HCT116 (cell line): ENCODE results near the gene MUC13. TPM values are rescaled to one million over a fixed set of nuclear protein-coding genes. Genes with fewer than 3 reads are reported as not detected.
A peak's percentile ranks its signal among the peaks of the same experiment; 100 is the strongest.

Source experiments
- ATAC-seq: fragments of 200-7000 bp; cut with Tn5 transposase; 2 replicates; pipeline ENCODE4 v1.9.1; 2020; ENCODE audit warnings: mild to moderate bottlenecking, moderate library complexity
- BruUV-seq: library from RNA; stranded (reverse); fragments of 400-500 nt; replicated peaks from 2 replicates; lab custom pipeline; 2021; lab: Mats Ljungman, UMichigan
- CTCF ChIA-PET: fragments of 300-600 bp; sonication (Branson Sonifier 250); formaldehyde crosslinking; loops from one replicate; lab custom pipeline; 2021; ENCODE audit warnings: antibody characterized with exemption; lab: Charles Lee
- POLR2A ChIA-PET: fragments of 300-600, 350-600 bp; sonication (Branson Sonifier 250); formaldehyde crosslinking; loops from one replicate; lab custom pipeline; 2021; ENCODE audit warnings: antibody characterized with exemption; lab: Charles Lee
- RAD21 ChIA-PET, 2 experiments: fragments of 300-600 bp; sonication (Branson Sonifier 250); formaldehyde crosslinking; loops; one replicate each; lab custom pipeline; 2023; ENCODE audit warnings: low total read pairs in 2 of 2; ENCODE audit not compliant: uncharacterized antibody in 2 of 2, unreplicated experiment in 2 of 2, low non-redundant PET in 1 of 2; lab: Charles Lee
- DNase-seq: peaks from one replicate; pipeline ENCODE4 v3.0.0-alpha.2; 2010; ENCODE audit warnings: low read depth, low spot score
- H2AFZ ChIP-seq: fragments of 200-600 bp; shearing (Covaris generic), sonication (generic); 2 replicates; pipeline ENCODE4 v1.6.1; 2017; ENCODE audit warnings: low read depth, mixed run types, mixed read lengths, antibody characterized with exemption, low read length; ENCODE audit not compliant: poor library complexity, severe bottlenecking
- H3K27ac ChIP-seq: 2 replicates; pipeline ENCODE4 v1.5.1; 2012; ENCODE audit warnings: low read depth, low read length
- H3K27me3 ChIP-seq: fragments of 200-600 bp; sonication (generic); 2 replicates; pipeline ENCODE4 v1.6.1; 2016; ENCODE audit warnings: mixed run types, low read length, mixed read lengths; ENCODE audit not compliant: insufficient read depth
- H3K36me3 ChIP-seq, 2 experiments: fragments of 200-500 bp in 1 of 2; fragments of 200-600 bp in 1 of 2; sonication (Bioruptor generic) in 1 of 2; sonication (generic) in 1 of 2; 2 replicates each; pipeline versions ENCODE4 v1.5.1 to v1.6.1; 2014 to 2016; ENCODE audit warnings: low read length in 2 of 2, inconsistent platforms in 1 of 2, mixed read lengths in 1 of 2, mixed run types in 1 of 2; ENCODE audit not compliant: insufficient read depth in 2 of 2, control insufficient read depth in 1 of 2
- H3K4me1 ChIP-seq, 2 experiments: fragments of 200-600 bp in 1 of 2; sonication (generic) in 1 of 2; 2 replicates each; pipeline versions ENCODE4 v1.5.1 to v1.6.1; 2012 to 2017; ENCODE audit warnings: low read length in 2 of 2, inconsistent platforms in 1 of 2, mild to moderate bottlenecking in 1 of 2, mixed read lengths in 1 of 2, mixed run types in 1 of 2, moderate library complexity in 1 of 2; ENCODE audit not compliant: insufficient read depth in 2 of 2, control insufficient read depth in 1 of 2
- H3K4me2 ChIP-seq: fragments of 200-600 bp; sonication (generic); 2 replicates; pipeline ENCODE4 v1.6.1; 2017; ENCODE audit warnings: mixed run types, low read length, mixed read lengths
- H3K4me3 ChIP-seq, 2 experiments: fragments of 200-600 bp in 1 of 2; sonication (generic) in 1 of 2; replicated peaks in 1 of 2; 2 replicates each; pipeline ENCODE4 v1.5.1; 2011 to 2016; ENCODE audit warnings: low read length in 2 of 2, control low read depth in 1 of 2, low read depth in 1 of 2, mild to moderate bottlenecking in 1 of 2, mixed read lengths in 1 of 2, mixed run types in 1 of 2
- H3K79me2 ChIP-seq: fragments of 200-600 bp; sonication (generic); 2 replicates; pipeline ENCODE4 v1.6.1; 2017; ENCODE audit warnings: mild to moderate bottlenecking, mixed run types, low read length, moderate library complexity, mixed read lengths; ENCODE audit not compliant: insufficient read depth
- H3K9ac ChIP-seq: fragments of 200-600 bp; sonication (generic); 2 replicates; pipeline ENCODE4 v1.6.1; 2016; ENCODE audit warnings: low read length, mixed read lengths
- H3K9me2 ChIP-seq: fragments of 200-600 bp; sonication (generic), shearing (Covaris generic); 2 replicates; pipeline ENCODE4 v1.6.1; 2017; ENCODE audit warnings: mixed run types, mild to moderate bottlenecking, moderate library complexity; ENCODE audit not compliant: insufficient read depth
- H3K9me3 ChIP-seq, 2 experiments: fragments of 200-500 bp in 1 of 2; fragments of 200-600 bp in 1 of 2; sonication (Bioruptor generic) in 1 of 2; sonication (generic) in 1 of 2; 2 replicates each; pipeline ENCODE4 v1.6.1; 2014 to 2017; ENCODE audit warnings: low read length in 2 of 2, mixed read lengths in 2 of 2, inconsistent platforms in 1 of 2, low read depth in 1 of 2, mild to moderate bottlenecking in 1 of 2, mixed run types in 1 of 2, moderate library complexity in 1 of 2; ENCODE audit not compliant: control insufficient read depth in 1 of 2, insufficient read depth in 1 of 2
- H4K20me1 ChIP-seq: fragments of 200-600 bp; sonication (generic), shearing (Covaris generic); 2 replicates; pipeline ENCODE4 v1.6.1; 2017; ENCODE audit warnings: mixed run types, mild to moderate bottlenecking, moderate library complexity; ENCODE audit not compliant: insufficient read depth
- CTCF ChIP-seq, 3 experiments: fragments of 200-600 bp in 1 of 3; sonication (generic) in 1 of 3; IDR thresholded peaks in 2 of 3; conservative IDR thresholded peaks in 1 of 3; 2 replicates each; pipeline ENCODE4 v1.5.1; 2012 to 2017; ENCODE audit warnings: low read depth in 2 of 3, low read length in 2 of 3, antibody characterized with exemption in 1 of 3, borderline replicate concordance in 1 of 3, control low read depth in 1 of 3, mild to moderate bottlenecking in 1 of 3, mixed read lengths in 1 of 3, mixed run types in 1 of 3, moderate library complexity in 1 of 3; ENCODE audit not compliant: insufficient read depth in 1 of 3
- EGR1 ChIP-seq: IDR thresholded peaks from 2 replicates; pipeline ENCODE4 v1.6.1; 2012; ENCODE audit warnings: low read depth
- FOSL1 ChIP-seq: IDR thresholded peaks from 2 replicates; pipeline ENCODE4 v1.6.1; 2012; ENCODE audit warnings: low read depth
- JUND ChIP-seq: IDR thresholded peaks from 2 replicates; pipeline ENCODE4 v1.6.1; 2012
- POLR2A ChIP-seq: IDR thresholded peaks from 2 replicates; pipeline ENCODE4 v1.7.0; 2011; ENCODE audit warnings: borderline replicate concordance; ENCODE audit not compliant: insufficient read depth, insufficient read length; ENCODE audit errors: extremely low read depth
- RAD21 ChIP-seq: IDR thresholded peaks from 2 replicates; pipeline ENCODE4 v1.6.1; 2012; ENCODE audit warnings: low read depth, mild to moderate bottlenecking
- REST ChIP-seq: IDR thresholded peaks from 2 replicates; pipeline ENCODE4 v1.6.1; 2012; ENCODE audit warnings: low read depth
- SP1 ChIP-seq: IDR thresholded peaks from 2 replicates; pipeline ENCODE4 v1.6.1; 2012; ENCODE audit warnings: low read depth
- TCF7L2 ChIP-seq: IDR thresholded peaks from 2 replicates; pipeline ENCODE4 v1.7.0; 2011; ENCODE audit warnings: borderline replicate concordance, inconsistent platforms; ENCODE audit not compliant: insufficient read depth, insufficient read length; ENCODE audit errors: extremely low read depth
- YY1 ChIP-seq: IDR thresholded peaks from 2 replicates; pipeline ENCODE4 v1.6.1; 2011; ENCODE audit warnings: low read length, low read depth, moderate library complexity, mild to moderate bottlenecking; ENCODE audit not compliant: insufficient replicate concordance; ENCODE audit errors: extremely low read depth
- ZNF274 ChIP-seq: fragments of 200-500 bp; sonication (Bioruptor generic); IDR thresholded peaks from 2 replicates; pipeline ENCODE4 v1.6.1; 2014; ENCODE audit warnings: mild to moderate bottlenecking, low read depth, low read length, inconsistent platforms
- intact Hi-C: fragments of 100-400 bp; cut with micrococcal nuclease; formaldehyde crosslinking; loops from 2 replicates; pipeline ENCODE4 v1.10.0; 2022
- total RNA-seq: library from RNA; stranded (reverse); gene quantifications from one replicate; pipeline ENCODE4 v1.2.1, GENCODE V29; 2021; ENCODE audit not compliant: unreplicated experiment

MUC13 gene
- total RNA-seq, 1 experiment from 2014 or later = 0.44 TPM

GRCh38 chr3:124923833-124924232 is 10.7 kb downstream of the MUC13 start:
- intact Hi-C loops = no loop called here
- peak; percentile 65 for ATAC-seq
- no peak for DNase-seq
- peaks cover 0 to 3% of the 10 kb centered on the region in 2 experiments; a peak in 1 of 4 replicates for H3K4me1 ChIP-seq
- RAD21 ChIA-PET = no interaction called here
- BruUV-seq = no TSS peak
- H3K9me3 ChIP-seq = no peaks in the 10 kb centered on the region
- CTCF ChIA-PET = interaction anchor here (0.9 to 2.5 kb wide), 3 partner anchors 18 to 662 kb away, joined by 3 to 10 read pairs (median 3); no protein-coding TSS in a partner anchor
- no peak overlapping the region for H3K4me3 ChIP-seq
- TF ChIP-seq ZNF274 (no peak), POLR2A (no peak), RAD21 (peak; percentile 29; the same call in 1 of the 2 replicates), FOSL1 (no peak), YY1 (no peak), CTCF (IDR thresholded peaks at IDR 0.05 in 2 of 3, conservative IDR thresholded peaks at IDR 0.05 in 1 of 3; ENCODE audit: borderline replicate concordance in 1 of 3, insufficient read depth in 1 of 3, low read depth in 2 of 3, low read length in 2 of 3) (peak; percentile 4 to 42 (median 27); a peak in 3 of 6 replicates)
- H3K9me2 ChIP-seq = no peaks in the 10 kb centered on the region
- H3K9ac ChIP-seq = no peak overlapping the region
- H3K27ac ChIP-seq = no peak overlapping the region
- H3K36me3 ChIP-seq = no peaks in the 10 kb centered on the region
- H2AFZ ChIP-seq = no peak overlapping the region
- H3K4me2 ChIP-seq = no peak overlapping the region
- POLR2A ChIA-PET = interaction anchor here (0.9 kb wide), 1 partner anchor 672 kb away, joined by 4 read pairs; the partner anchor contains the start of gene OSBPL11
- no peaks in the 10 kb centered on the region for H3K79me2 ChIP-seq
- no peaks in the 10 kb centered on the region for H4K20me1 ChIP-seq
- H3K27me3 ChIP-seq = no peaks in the 10 kb centered on the region

- Histone ChIP-seq H2AFZ (no peak overlapping the region), H3K9me3 (no peaks in the 10 kb centered on the region), H3K4me3 (no peak overlapping the region), H3K27ac (no peak overlapping the region), H3K27me3 (no peaks in the 10 kb centered on the region), H4K20me1 (no peaks in the 10 kb centered on the region), H3K79me2 (no peaks in the 10 kb centered on the region), H3K9ac (no peak overlapping the region), H3K9me2 (no peaks in the 10 kb centered on the region), H3K36me3 (no peaks in the 10 kb centered on the region), H3K4me2 (no peak overlapping the region), H3K4me1 (no peaks in the 10 kb centered on the region)
- no TSS peak for BruUV-seq
- RAD21 ChIA-PET = no interaction called here
- CTCF ChIA-PET = no interaction called here
- POLR2A ChIA-PET = no interaction called here
- ATAC-seq (no peak), DNase-seq (no peak)
- TF ChIP-seq JUND (no peak), TCF7L2 (no peak), SP1 (no peak), EGR1 (no peak), POLR2A (no peak), REST (no peak), ZNF274 (no peak), RAD21 (no peak)
- intact Hi-C loops = no loop called here
Measured at GRCh38 chr3:124920718-124921117, 13.8 kb downstream of the MUC13 start.
